Lower leg skin (tissue), 4 donors: Measurements from ENCODE around the gene SGSH. TPM values are rescaled to one million over a fixed set of nuclear protein-coding genes. Genes with fewer than 3 reads are reported as not detected.
A peak's percentile ranks its signal among the peaks of the same experiment; 100 is the strongest.

Experiments
- DNase-seq, 2 donors: peaks; one replicate each; pipeline ENCODE4 v3.0.0-alpha.2; 2019; ENCODE audit warnings: low spot score in 2 of 2
- H3K4me3 ChIP-seq: fragments of 200-600 bp; sonication (generic); 2 replicates; pipeline ENCODE4 v1.5.1; 2017; ENCODE audit warnings: mild to moderate bottlenecking, low read depth; ENCODE audit not compliant: poor library complexity, severe bottlenecking
- POLR2A ChIP-seq, 2 donors: fragments of 450-650 bp; IDR thresholded peaks; one replicate each; pipeline ENCODE4 v1.6.1; 2016 to 2017; ENCODE audit warnings: antibody characterized with exemption in 2 of 2, mild to moderate bottlenecking in 1 of 2, moderate library complexity in 1 of 2
- WGBS, 2 donors: methylation state at CpG; one replicate each; pipeline ENCODE4 v1.1.5; 2018; 5-methylcytosine and 5-hydroxymethylcytosine counted together
- intact Hi-C: fragments of 100-400 bp; cut with DNase I; formaldehyde crosslinking; loops from one replicate; pipeline ENCODE4 v1.15.0; 2023; ENCODE audit warnings: low total_unique reads
- total RNA-seq, 4 donors: library from RNA; depleted of rRNA; stranded (reverse); fragments of >200 nt; gene quantifications; one replicate each; pipeline ENCODE4 v1.1.0, GENCODE V29; 2016
- TF ChIP-seq, protein P1 (sequence below), 3 donors: fragments of 450-650 bp; IDR thresholded peaks; one replicate each; pipeline ENCODE4 v1.5.1; 2016; ENCODE audit warnings: antibody characterized with exemption in 3 of 3, mild to moderate bottlenecking in 3 of 3, moderate library complexity in 2 of 3

The SGSH gene
- total RNA-seq, 4 donors from 2014 or later: 19.4 to 47.3 (median 37.0) TPM

DNA sequence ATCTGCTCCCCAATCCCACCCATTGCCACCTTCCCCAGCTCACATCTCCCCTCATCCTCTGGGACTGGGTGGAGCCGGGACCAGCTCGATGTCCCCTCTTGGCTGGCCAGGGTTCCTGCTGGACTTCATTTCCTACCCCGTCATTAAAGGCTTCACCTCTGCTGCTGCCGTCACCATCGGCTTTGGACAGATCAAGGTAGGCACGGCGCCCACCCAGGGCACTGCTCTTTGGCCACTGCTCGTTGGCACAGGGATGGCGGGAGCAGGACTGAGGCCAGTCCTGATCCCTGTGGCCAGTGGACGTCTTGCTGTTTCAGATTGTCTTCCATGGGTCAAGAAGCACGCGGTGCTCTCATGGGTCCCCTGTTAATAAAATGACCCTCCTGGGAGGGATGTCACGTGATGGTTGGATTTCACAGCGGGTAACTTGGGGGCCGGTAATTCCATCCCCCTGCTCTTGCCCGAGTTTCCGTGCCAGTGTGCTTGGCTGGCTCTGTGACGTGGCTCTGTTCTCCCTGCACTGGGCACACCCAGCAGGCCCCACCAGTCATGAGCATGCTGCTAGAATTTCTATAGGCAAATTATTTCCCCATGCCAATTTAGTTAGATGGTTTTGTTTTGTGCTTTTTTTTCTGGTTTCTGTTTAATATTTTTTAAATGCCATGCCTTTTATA, 3.1 kb upstream of the SGSH start:
- no peak overlapping the region for H3K4me3 ChIP-seq
- intact Hi-C loops: loop anchor here (5.0 kb wide), 1 partner anchor 446 kb away; the partner anchor contains the start of gene CBX2
- TF ChIP-seq POLR2A (IDR thresholded peaks at IDR 0.05): no peak
- TF ChIP-seq, protein P1, sequence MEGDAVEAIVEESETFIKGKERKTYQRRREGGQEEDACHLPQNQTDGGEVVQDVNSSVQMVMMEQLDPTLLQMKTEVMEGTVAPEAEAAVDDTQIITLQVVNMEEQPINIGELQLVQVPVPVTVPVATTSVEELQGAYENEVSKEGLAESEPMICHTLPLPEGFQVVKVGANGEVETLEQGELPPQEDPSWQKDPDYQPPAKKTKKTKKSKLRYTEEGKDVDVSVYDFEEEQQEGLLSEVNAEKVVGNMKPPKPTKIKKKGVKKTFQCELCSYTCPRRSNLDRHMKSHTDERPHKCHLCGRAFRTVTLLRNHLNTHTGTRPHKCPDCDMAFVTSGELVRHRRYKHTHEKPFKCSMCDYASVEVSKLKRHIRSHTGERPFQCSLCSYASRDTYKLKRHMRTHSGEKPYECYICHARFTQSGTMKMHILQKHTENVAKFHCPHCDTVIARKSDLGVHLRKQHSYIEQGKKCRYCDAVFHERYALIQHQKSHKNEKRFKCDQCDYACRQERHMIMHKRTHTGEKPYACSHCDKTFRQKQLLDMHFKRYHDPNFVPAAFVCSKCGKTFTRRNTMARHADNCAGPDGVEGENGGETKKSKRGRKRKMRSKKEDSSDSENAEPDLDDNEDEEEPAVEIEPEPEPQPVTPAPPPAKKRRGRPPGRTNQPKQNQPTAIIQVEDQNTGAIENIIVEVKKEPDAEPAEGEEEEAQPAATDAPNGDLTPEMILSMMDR (IDR thresholded peaks at IDR 0.05): no peak
- DNase-seq: no peak
- WGBS, 2 donors: 88 to 94% methylated on average over 16 to 18 of the region's 18 CpGs

DNA sequence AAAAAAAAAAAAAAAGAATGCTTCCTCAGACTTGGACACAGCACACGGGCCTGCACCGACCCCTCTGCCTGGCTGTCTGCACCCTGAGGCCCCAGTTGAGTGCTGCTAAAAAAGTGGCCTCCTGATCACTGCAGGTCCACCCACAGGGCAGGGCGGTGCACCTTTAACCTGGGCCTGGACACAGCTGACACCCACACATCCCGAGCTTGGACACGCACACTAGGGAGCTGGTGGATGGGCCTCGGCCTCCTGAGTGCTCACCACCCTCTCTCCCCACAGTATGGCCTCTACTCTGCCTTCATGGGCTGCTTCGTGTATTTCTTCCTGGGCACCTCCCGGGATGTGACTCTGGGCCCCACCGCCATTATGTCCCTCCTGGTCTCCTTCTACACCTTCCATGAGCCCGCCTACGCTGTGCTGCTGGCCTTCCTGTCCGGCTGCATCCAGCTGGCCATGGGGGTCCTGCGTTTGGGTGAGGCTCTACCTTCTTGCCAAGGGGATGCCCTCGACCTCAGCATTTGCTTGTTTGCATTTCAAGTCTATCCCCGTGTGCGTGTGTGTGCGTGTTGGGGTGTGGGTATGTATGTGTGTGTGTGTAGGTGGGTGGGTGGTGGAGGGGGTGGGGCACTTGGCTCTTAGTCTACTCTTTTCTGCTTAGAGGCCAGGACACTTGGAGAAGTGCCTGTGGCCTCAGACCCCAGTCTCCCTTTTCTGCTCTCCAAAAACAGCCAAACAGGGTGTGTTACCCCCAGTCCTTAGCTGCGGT, 2.4 kb upstream of the SGSH start:
- H3K4me3 ChIP-seq: no peak overlapping the region
- no peak for TF ChIP-seq POLR2A (IDR thresholded peaks at IDR 0.05)
- TF ChIP-seq, protein P1 (IDR thresholded peaks at IDR 0.05): no peak
- intact Hi-C loops: loop anchor here (5.0 kb wide), 1 partner anchor 445 kb away; the partner anchor contains the start of gene CBX2
- 91% methylated on average over 18 of the region's 18 CpGs for WGBS, 2 donors
- DNase-seq: no peak

DNA sequence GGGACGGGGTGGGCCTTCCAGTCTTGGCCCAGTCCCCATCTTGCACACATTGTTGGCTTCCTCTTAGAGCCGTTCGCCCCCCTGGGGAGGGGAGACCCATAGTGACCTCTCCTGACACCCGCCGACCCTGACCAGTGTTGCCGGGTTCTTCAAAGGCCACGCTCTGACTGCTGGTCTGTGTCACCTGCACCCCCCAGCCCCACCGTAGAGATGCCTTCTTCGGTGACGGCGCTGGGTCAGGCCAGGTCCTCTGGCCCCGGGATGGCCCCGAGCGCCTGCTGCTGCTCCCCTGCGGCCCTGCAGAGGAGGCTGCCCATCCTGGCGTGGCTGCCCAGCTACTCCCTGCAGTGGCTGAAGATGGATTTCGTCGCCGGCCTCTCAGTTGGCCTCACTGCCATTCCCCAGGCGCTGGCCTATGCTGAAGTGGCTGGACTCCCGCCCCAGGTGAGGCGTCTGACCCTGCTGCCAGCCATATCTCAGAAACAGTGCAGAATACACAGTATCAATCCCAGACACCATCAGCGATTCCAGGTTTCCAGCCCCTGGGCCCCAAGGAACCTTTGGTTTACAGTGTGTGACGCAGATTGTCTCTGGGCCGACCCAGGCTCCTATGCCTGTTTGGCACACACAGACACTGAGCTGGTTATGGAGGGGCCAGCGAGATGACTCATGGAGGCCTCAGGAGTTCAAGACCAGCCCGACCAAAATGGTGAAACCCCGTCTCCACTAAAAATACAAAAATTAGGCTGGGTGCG, 1.4 kb upstream of the SGSH start:
- intact Hi-C loops: loop anchor here (5.0 kb wide), 1 partner anchor 444 kb away; the partner anchor contains the start of gene CBX2
- 88 to 89% methylated on average over 26 to 29 of the region's 29 CpGs for WGBS, 2 donors
- TF ChIP-seq POLR2A (IDR thresholded peaks at IDR 0.05): no peak
- TF ChIP-seq, protein P1 (IDR thresholded peaks at IDR 0.05): no peak
- DNase-seq: no peak
- H3K4me3 ChIP-seq: no peak overlapping the region

DNA sequence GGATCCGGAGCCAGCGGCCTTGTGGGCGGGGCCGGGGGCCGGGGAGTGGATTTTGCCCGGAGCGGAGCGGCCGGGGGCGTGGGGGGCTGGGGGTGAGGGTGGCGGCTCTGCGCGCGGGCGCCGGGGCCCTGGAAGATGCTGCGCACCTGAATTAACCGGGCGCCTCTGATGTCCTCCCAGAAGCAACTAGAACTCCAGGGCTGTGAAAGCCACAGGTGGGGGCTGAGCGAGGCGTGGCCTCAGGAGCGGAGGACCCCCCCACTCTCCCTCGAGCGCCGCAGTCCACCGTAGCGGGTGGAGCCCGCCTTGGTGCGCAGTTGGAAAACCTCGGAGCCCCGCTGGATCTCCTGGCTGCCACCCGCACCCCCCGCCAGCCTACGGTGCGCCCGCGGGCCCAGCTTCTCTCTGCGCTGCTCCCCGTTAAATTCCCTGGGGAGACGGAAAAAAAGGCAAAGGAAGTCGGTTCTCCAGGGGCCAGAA, 643 bp upstream of the SGSH start:
- intact Hi-C loops: loop anchor here (5.0 kb wide), 1 partner anchor 443 kb away; the partner anchor contains the start of gene CBX2
- WGBS, 2 donors: 5 to 10% methylated on average over 15 to 31 of the region's 41 CpGs
- peak overlapping the region; percentile 79 for H3K4me3 ChIP-seq
- TF ChIP-seq, protein P1 (IDR thresholded peaks at IDR 0.05): no peak
- TF ChIP-seq POLR2A (IDR thresholded peaks at IDR 0.05): no peak
- no peak for DNase-seq

DNA sequence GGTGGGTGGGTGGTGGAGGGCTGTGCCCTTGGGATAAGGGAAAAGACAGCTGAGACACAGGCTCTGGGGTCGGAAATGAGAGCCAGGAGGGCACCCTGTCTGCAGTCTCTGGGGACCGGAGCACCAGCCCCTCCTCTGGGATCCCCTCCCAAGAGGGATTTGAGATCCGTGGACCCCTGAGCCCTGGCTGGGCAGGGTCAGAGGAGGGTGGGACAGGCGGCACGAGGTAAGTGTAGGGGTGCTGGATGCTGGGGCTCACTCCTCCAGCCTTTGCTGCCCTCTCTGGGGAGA, 425 bp downstream of the SGSH start:
- 0 to 3% methylated on average over 5 of the region's 5 CpGs for WGBS, 2 donors
- intact Hi-C loops: loop anchor here (5.0 kb wide), 1 partner anchor 442 kb away; the partner anchor contains the start of gene CBX2
- no peak for DNase-seq

More for the DNA sequence above, 425 bp downstream of the SGSH start:
- peak overlapping the region; percentile 79 for H3K4me3 ChIP-seq
- TF ChIP-seq, protein P1 (IDR thresholded peaks at IDR 0.05): no peak
- no peak for TF ChIP-seq POLR2A (IDR thresholded peaks at IDR 0.05)
